Fibroblast of lung (primary cell): Measurements from ENCODE around the gene HDAC4. TPM values are rescaled to one million over a fixed set of nuclear protein-coding genes. Genes with fewer than 3 reads are reported as not detected.

Experiments used
- DNase-seq, 2 donors: peaks; one replicate each; pipeline versions ENCODE4 v3.0.0 to v3.0.0-alpha.2; 2010; ENCODE audit warnings: low read depth in 2 of 2
- H2AFZ ChIP-seq: 2 replicates; pipeline ENCODE4 v1.5.1; 2012; ENCODE audit warnings: low read length, control low read depth, inconsistent platforms
- H3K27ac ChIP-seq: 2 replicates; pipeline ENCODE4 v1.5.1; 2011; ENCODE audit warnings: low read length, control low read depth; ENCODE audit not compliant: insufficient read depth
- H3K27me3 ChIP-seq: 2 replicates; pipeline ENCODE4 v1.5.1; 2011; ENCODE audit warnings: mild to moderate bottlenecking, low read length; ENCODE audit not compliant: control insufficient read depth, insufficient read depth
- H3K36me3 ChIP-seq: 2 replicates; pipeline ENCODE4 v1.5.1; 2011; ENCODE audit warnings: low read length; ENCODE audit not compliant: control insufficient read depth, insufficient read depth
- H3K4me1 ChIP-seq: 2 replicates; pipeline ENCODE4 v1.5.1; 2011; ENCODE audit warnings: low read length; ENCODE audit not compliant: control insufficient read depth, insufficient read depth; ENCODE audit errors: extremely low read depth
- H3K4me2 ChIP-seq: 2 replicates; pipeline ENCODE4 v1.5.1; 2011; ENCODE audit warnings: low read length, control low read depth; ENCODE audit not compliant: insufficient read depth; ENCODE audit errors: extremely low read depth
- H3K4me3 ChIP-seq, 4 experiments: fragments of 200-600 bp in 1 of 4; sonication (generic) in 1 of 4; replicated peaks in 1 of 4; 2 replicates each; pipeline ENCODE4 v1.5.1; 2011 to 2016; ENCODE audit warnings: low read length in 4 of 4, low read depth in 3 of 4, mild to moderate bottlenecking in 3 of 4, control low read depth in 2 of 4, inconsistent platforms in 1 of 4, mixed read lengths in 1 of 4; ENCODE audit not compliant: insufficient read depth in 1 of 4; ENCODE audit errors: control extremely low read depth in 1 of 4
- H3K79me2 ChIP-seq: 2 replicates; pipeline ENCODE4 v1.5.1; 2012; ENCODE audit warnings: mild to moderate bottlenecking, low read length, inconsistent platforms; ENCODE audit not compliant: control insufficient read depth, insufficient read depth
- H3K9ac ChIP-seq: 2 replicates; pipeline ENCODE4 v1.5.1; 2011; ENCODE audit warnings: mild to moderate bottlenecking, low read length, control low read depth; ENCODE audit not compliant: insufficient read depth
- H3K9me3 ChIP-seq: 2 replicates; pipeline ENCODE4 v1.5.1; 2012; ENCODE audit warnings: low read depth, low read length; ENCODE audit not compliant: control insufficient read depth, insufficient read depth
- H4K20me1 ChIP-seq: 2 replicates; pipeline ENCODE4 v1.5.1; 2011; ENCODE audit warnings: low read length; ENCODE audit not compliant: control insufficient read depth, insufficient read depth; ENCODE audit errors: extremely low read depth
- EZH2 ChIP-seq: IDR thresholded peaks from 2 replicates; pipeline ENCODE4 v1.5.1; 2012; ENCODE audit warnings: low read length, control low read depth, mild to moderate bottlenecking; ENCODE audit errors: missing control alignments
- polyA plus RNA-seq, 2 donors: library from polyadenylated mRNA; depleted of rRNA in 1 of 2; stranded (reverse) in 1 of 2; unstranded in 1 of 2; fragments of >200 nt; gene quantifications; 2 replicates each; pipeline ENCODE4 v1.2.1, GENCODE V29; 2011 to 2012; ENCODE audit warnings: missing spikeins in 1 of 2
- total RNA-seq: library from RNA; depleted of rRNA; stranded (reverse); fragments of >200 nt; gene quantifications from 2 replicates; pipeline ENCODE4 v1.2.1, GENCODE V29; 2014
- TF ChIP-seq, protein P1 (sequence below), 2 donors: IDR thresholded peaks in 1 of 2; conservative IDR thresholded peaks in 1 of 2; 1 replicate in 1 of 2; 2 replicates in 1 of 2; pipeline ENCODE4 v1.5.1; 2011 to 2012; ENCODE audit warnings: low read length in 2 of 2, control low read depth in 1 of 2, inconsistent platforms in 1 of 2, low read depth in 1 of 2, mild to moderate bottlenecking in 1 of 2

HDAC4 gene
- total and polyA plus RNA-seq, 2 donors (not counting 1 experiment from before 2014, with no cell fraction given): 7.4 to 19.8 TPM

DNA sequence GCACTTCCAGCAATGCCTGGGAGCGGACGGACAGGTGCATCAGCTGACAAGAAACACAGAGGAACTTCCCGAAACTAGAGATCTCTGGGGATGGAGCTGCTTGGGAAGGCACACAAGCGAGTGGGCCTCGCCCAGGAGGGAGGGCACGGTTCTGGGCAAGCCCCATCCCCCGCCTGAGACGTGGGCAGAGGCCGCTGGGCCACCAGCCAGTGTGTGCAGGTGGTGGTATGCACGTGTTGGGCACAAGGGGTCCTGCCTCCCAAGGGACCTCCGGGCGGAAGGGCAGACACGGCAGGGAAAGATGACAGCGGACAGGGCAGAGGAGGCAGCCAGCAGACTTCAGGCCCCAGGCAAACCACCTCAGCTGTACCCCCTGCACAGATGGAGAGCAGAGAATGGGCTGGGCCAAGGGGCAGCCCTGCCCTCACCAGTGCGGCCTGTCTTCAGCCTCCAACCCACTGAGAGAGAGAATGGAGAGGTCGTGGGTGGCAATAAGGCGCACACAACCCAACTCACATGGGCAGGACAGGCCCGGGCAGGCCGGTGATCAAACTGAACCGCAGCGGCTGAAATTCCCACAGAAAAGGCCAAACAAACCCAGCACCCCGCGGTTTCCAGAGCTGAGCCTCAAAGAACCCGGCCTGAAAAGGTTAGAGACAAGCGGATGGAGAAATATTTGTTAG lies 51.2 kb downstream of the HDAC4 start:
- no peak for TF ChIP-seq EZH2
- TF ChIP-seq, protein P1, sequence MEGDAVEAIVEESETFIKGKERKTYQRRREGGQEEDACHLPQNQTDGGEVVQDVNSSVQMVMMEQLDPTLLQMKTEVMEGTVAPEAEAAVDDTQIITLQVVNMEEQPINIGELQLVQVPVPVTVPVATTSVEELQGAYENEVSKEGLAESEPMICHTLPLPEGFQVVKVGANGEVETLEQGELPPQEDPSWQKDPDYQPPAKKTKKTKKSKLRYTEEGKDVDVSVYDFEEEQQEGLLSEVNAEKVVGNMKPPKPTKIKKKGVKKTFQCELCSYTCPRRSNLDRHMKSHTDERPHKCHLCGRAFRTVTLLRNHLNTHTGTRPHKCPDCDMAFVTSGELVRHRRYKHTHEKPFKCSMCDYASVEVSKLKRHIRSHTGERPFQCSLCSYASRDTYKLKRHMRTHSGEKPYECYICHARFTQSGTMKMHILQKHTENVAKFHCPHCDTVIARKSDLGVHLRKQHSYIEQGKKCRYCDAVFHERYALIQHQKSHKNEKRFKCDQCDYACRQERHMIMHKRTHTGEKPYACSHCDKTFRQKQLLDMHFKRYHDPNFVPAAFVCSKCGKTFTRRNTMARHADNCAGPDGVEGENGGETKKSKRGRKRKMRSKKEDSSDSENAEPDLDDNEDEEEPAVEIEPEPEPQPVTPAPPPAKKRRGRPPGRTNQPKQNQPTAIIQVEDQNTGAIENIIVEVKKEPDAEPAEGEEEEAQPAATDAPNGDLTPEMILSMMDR (conservative IDR thresholded peaks at IDR 0.05 in 1 of 2, IDR thresholded peaks at IDR 0.05 in 1 of 2; ENCODE audit: low read depth in 1 of 2, low read length in 2 of 2): no peak
- peaks cover 2% of the 10 kb centered on the region for H3K36me3 ChIP-seq
- H3K27me3 ChIP-seq: no peaks in the 10 kb centered on the region
- no peak overlapping the region for H3K4me3 ChIP-seq
- H3K4me1 ChIP-seq: no peaks in the 10 kb centered on the region
- no peak overlapping the region for H3K27ac ChIP-seq
- H3K9ac ChIP-seq: no peak overlapping the region
- H3K79me2 ChIP-seq: no peaks in the 10 kb centered on the region
- H4K20me1 ChIP-seq: no peaks in the 10 kb centered on the region
- H3K4me2 ChIP-seq: no peak overlapping the region
- no peaks in the 10 kb centered on the region for H3K9me3 ChIP-seq
- DNase-seq: no peak
- H2AFZ ChIP-seq: no peak overlapping the region

DNA sequence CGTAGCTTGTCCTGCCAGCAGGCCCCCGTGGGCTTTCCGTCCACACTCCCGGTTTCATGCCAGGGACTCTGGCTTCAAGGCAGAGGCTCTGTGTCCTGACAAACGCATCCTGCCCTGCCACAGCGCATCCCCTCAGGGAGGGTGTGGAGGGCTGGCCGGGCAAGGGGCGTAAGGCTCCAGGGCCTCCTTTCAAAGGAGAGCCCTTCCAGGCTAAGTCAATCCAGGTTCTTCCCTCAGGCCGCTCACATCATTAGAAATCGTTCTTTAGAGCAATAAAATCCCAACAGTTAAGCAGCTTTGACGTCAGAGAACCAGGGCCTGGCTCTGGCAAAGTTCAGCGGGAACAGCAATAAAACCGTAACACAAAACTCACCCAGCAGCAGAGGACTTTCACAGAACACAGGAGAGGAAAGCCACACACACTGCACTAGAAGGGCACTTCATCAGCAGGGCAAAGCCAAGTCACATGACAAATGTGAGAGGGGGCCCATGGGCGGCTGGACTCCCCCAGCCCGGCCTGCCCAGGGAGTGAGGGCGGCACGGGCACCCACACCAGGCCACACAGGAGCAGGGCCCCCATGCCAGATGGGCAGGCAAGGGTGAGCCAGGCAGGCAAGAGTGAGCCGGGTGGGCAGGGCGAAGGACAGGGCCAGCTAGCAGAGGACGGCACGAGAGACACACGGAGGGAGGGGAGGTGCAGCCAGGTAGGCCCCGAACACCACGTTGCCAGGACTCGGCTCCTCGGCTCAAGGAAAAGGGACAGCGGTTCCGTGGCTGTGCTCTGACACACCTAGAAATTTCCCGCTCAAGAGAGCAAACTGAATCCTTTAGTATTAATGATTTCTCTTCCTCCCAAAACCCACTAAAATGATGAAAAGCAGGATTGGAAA lies 52.0 kb downstream of the HDAC4 start:
- Histone ChIP-seq H4K20me1 (no peaks in the 10 kb centered on the region), H3K9ac (no peak overlapping the region), H3K27ac (no peak overlapping the region), H3K27me3 (no peaks in the 10 kb centered on the region), H3K79me2 (no peaks in the 10 kb centered on the region), H3K36me3 (peaks cover 2% of the 10 kb centered on the region), H3K4me1 (no peaks in the 10 kb centered on the region), H2AFZ (no peak overlapping the region), H3K4me2 (no peak overlapping the region), H3K4me3 (no peak overlapping the region), H3K9me3 (no peaks in the 10 kb centered on the region)
- TF ChIP-seq, protein P1 (conservative IDR thresholded peaks at IDR 0.05 in 1 of 2, IDR thresholded peaks at IDR 0.05 in 1 of 2; ENCODE audit: low read depth in 1 of 2, low read length in 2 of 2): no peak
- TF ChIP-seq EZH2: no peak
- DNase-seq: no peak

DNA sequence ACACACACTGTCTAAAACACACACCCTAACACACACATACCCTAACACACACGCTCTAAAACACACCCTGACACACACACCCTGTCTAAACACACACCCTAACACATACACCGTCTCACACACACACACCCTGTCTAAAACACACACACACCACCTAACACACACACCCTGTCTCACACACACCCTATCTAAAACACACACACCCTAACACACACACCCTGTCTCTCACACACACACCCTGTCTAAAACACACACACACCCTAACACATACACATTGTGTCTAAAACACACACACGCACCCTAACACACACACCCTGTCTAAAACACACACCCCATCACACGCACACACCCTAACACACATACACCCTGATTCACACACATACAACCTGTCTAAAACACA lies 54.1 kb downstream of the HDAC4 start:
- Histone ChIP-seq H3K4me2 (no peak overlapping the region), H3K36me3 (peaks cover 2% of the 10 kb centered on the region), H3K79me2 (no peaks in the 10 kb centered on the region), H3K9ac (no peak overlapping the region), H2AFZ (no peak overlapping the region), H3K9me3 (no peaks in the 10 kb centered on the region), H3K4me3 (no peak overlapping the region), H3K27me3 (no peaks in the 10 kb centered on the region), H3K27ac (no peak overlapping the region), H4K20me1 (no peaks in the 10 kb centered on the region), H3K4me1 (no peaks in the 10 kb centered on the region)
- no peak for DNase-seq
- TF ChIP-seq EZH2: no peak
- TF ChIP-seq, protein P1 (conservative IDR thresholded peaks at IDR 0.05 in 1 of 2, IDR thresholded peaks at IDR 0.05 in 1 of 2; ENCODE audit: low read depth in 1 of 2, low read length in 2 of 2): no peak
